ENCODE measurements around the gene ZDHHC11. TPM values are rescaled to one million over a fixed set of nuclear protein-coding genes. Genes with fewer than 3 reads are reported as not detected.

Gene ZDHHC11
- total RNA-seq, 1 donor from 2014 or later, result 11.2 TPM

Other genes with a start within 250 kb of the ZDHHC11 start
- gene CEP72, start 238.6 kb downstream of the ZDHHC11 start, total RNA-seq, result 8.2 TPM
- gene TPPP, start 157.6 kb downstream of the ZDHHC11 start, total RNA-seq, result 3.3 TPM
- 7.0 TPM for gene ZDHHC11B, start 66.3 kb downstream of the ZDHHC11 start, total RNA-seq
- 21.2 TPM for gene BRD9, start 41.8 kb upstream of the ZDHHC11 start, total RNA-seq
- gene TRIP13, start 41.9 kb upstream of the ZDHHC11 start, total RNA-seq, result 12.5 TPM
- gene NKD2, start 157.8 kb upstream of the ZDHHC11 start, total RNA-seq, result 1.1 TPM

Measured in esophagus mucosa (tissue), 1 donor.